SK-MEL-5 (cell line): ENCODE data around the gene SLC16A8. TPM values are rescaled to one million over a fixed set of nuclear protein-coding genes. Genes with fewer than 3 reads are reported as not detected.
"Not testable (repeated sequence)": the region's sequence is repeated elsewhere in the genome, so short reads cannot be mapped to it uniquely, and the experiment has no call there.

ENCODE experiments used
- DNase-seq: peaks from one replicate; pipeline ENCODE4 v3.0.0-alpha.2; 2016; ENCODE audit warnings: low read depth, low spot score
- in situ Hi-C: cut with HindIII; loops from 2 replicates; pipeline ENCODE4 v1.10.0; 2016; ENCODE audit warnings: low sequenced_read_pairs, high pct_unique_total_duplicates, low pct_unique_long_range_greater_than_20kb
- polyA plus RNA-seq, 2 experiments: library from polyadenylated mRNA; depleted of rRNA; stranded (reverse); fragments of >200 nt; gene quantifications; 2 replicates each; pipeline ENCODE4 v1.2.3, GENCODE V29; 2015
- total RNA-seq: library from RNA; depleted of rRNA; stranded (reverse); fragments of >200 nt; shearing (Covaris generic); gene quantifications from 2 replicates; pipeline ENCODE4 v1.2.3, GENCODE V29; 2014; rRNA removed

Gene SLC16A8, protein sequence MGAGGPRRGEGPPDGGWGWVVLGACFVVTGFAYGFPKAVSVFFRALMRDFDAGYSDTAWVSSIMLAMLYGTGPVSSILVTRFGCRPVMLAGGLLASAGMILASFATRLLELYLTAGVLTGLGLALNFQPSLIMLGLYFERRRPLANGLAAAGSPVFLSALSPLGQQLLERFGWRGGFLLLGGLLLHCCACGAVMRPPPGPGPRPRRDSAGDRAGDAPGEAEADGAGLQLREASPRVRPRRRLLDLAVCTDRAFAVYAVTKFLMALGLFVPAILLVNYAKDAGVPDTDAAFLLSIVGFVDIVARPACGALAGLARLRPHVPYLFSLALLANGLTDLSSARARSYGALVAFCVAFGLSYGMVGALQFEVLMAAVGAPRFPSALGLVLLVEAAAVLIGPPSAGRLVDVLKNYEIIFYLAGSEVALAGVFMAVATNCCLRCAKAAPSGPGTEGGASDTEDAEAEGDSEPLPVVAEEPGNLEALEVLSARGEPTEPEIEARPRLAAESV
- not detected in 2 replicates for total RNA-seq
- not detected in 2 replicates for polyA plus RNA-seq (2015; cell fraction: cytosol; rRNA removed)
- not detected in 2 replicates for polyA plus RNA-seq (2015; cell fraction: nucleus; rRNA removed)

DNA sequence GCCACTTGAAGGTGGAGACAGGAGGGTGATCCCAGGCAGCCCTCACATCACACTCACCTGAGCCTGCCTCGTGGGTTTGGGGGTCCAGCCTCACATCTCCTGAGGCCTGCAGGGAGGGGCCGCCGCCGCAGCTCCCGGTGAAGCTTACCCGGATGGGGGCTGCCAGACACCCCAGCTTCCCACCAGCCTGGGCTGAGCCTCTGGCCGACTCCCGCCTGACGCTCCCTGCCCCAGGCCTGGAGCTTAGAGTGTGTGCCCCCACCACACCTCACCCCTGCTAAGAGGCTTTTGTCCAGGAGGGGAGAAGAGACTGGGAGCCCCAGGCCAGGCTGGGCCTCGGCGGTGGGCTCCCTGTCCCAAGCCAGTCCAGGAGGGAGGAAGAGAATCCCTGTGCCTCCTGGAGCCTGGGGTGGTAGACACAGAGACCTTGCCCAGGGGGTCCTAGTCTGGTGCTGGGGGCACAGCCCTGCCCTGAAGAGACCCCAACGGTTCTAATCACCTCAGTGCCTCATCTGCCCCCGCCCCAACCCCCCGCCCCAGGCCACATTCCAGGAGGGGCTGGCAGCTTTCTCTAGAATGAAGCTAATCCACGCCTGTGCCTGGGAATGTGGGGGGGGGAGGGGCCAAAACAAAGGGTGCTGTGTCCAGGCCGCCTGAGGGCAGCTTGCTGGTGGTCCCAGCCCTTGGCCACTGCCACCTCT is at the start of gene SLC16A8:
Gene SLC16A8, minus strand, starts transcription at position 254 of the 701 bp plus-strand sequence. CDS start 1,311 bp downstream, outside the sequence.
- in situ Hi-C loops = no loop called here

DNA sequence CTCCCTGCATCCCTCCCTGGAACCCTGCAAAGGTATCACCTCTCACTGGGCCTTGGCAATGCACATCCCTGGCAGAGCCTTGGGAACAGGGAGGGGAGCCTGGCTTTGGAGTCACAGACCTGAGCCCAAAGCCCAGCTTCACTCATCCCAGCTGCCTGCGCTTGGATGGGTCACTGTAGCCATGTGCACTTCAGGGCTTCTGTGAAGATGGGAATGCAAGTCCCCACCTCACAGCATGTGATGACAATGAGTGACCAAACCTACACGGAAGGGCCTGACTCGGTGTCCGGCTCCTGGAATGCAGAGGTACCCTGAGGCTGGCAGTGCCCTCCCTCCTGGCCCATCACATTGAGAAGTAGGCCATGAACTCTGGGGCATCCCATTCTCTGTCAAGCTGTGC is 49.3 kb upstream of the SLC16A8 start:
- DNase-seq = no peak
- in situ Hi-C loops = no loop called here

More for the DNA sequence above, at the start of gene SLC16A8:
- DNase-seq = peak; percentile 44

DNA sequence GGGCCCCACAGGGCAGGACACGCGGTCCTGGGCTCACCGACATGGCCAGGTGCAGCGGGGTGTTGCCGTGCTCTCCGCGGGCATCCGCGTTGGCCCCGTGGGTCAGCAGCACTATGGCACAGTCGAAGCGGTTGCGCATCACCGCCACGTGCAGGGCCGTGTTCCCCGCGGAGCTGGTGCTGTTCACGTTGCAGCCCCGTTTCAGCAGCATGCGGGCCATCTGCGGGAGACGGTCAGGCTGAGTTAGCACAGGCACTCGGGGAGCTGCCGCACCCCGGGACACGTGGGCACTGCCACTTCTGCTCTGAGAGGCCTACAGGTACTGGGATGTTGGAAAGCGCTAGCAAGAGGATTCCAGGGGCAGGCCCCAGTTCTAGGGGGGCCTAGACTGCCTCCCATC is 48.8 kb upstream of the SLC16A8 start:
- DNase-seq = no peak
- in situ Hi-C loops = no loop called here

DNA sequence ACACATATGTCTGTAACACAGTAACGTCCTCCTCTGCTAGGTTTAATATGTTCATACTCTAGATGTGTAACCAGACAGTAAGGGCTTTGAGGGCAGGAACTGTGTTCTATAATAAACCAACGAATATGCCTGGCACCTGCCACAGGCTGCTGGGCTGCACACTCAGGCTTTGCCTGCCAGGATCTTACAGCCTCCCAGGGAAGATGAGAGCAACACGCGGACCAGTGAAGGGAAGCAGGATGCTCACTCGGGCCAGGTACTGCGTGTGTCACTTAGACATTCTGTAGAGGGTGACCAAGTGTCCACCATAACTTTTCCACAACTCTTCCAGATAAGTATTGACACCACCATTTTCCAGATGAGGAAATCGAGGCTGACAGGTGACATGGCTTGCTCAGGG is 48.2 kb upstream of the SLC16A8 start:
- in situ Hi-C loops = no loop called here
- DNase-seq = no peak

DNA sequence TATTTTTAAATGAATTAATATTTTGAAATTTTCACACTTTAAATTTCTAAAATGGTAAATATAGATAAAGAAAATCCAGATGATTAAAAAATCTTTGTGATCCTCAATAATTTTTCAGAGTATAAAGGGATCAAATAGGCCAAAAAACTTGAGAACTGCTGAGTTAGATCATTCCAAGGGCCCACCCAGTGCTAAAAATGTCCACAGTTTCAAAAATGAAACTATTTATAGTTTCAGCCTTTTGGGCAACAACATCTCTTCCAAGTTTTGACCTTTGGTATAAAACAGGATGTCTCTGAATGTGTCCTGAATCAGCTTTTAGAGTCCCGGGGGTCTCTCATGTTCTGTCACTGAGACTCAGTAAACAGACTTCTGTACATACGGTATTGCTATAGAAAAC is 47.4 kb upstream of the SLC16A8 start:
- DNase-seq = no peak
- in situ Hi-C loops = no loop called here

DNA sequence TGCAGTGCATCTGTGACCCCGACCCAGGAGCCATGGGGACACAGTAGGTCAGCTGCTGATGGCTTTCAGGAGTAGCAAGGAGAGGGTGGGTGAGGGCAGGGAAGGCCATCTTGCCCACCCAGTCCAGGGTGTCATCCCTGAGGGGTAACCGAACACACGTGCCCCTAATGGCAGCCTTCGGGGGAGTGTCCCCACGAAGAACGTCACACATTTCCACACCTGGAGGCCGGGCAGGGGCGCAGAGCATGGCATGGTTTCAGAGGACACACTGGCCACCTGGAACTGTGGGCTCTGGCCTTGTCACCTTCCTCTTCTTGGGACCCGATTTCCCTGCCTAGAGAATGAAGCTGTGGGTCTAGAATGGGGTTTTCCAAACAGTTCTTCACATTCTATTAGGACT is 45.9 kb upstream of the SLC16A8 start:
- no peak for DNase-seq

DNA sequence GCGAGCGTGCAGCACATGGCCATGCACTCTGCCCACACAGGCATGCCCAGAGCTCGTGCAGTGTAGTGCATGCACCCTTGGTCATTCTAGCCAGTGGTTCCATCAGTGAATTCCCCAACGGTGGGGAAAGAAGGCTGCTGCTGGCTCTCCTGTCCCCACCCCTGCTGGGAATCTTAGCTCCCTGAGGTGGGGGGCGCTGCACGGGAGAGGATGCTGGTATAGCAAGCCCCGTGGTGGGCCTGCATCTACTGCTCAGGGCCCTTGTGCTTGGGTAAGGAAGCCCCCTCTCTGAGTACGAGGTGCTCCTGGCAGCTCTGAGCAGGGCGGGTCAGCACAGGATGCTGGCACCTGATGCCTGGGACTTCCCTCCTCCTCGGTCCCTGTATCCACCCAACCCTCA is 45.0 kb upstream of the SLC16A8 start:
- DNase-seq = no peak

More for the DNA sequence above, 45.9 kb upstream of the SLC16A8 start:
- in situ Hi-C loops = no loop called here

DNA sequence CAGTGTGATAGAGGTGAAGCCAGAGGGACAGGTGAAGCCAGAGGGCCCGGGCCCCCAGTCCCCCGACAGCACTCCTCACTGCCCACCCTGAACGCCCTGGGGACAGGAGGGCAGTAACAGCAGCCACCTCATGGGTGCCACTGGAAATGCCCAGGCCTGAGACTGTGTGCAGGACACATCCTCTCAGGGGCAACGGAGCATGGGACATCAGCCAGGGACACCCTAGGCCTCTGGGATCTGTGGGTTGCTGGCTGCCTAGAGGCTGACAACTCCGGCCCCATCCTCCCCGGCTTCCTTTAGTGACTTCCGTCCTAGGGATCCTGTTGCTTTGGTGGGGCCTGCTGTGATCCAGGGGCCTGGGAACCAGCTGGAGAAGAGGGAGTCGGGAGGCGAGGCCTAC is 43.9 kb upstream of the SLC16A8 start:
- in situ Hi-C loops = no loop called here
- no peak for DNase-seq

More for the DNA sequence above, 45.0 kb upstream of the SLC16A8 start:
- in situ Hi-C loops = no loop called here

DNA sequence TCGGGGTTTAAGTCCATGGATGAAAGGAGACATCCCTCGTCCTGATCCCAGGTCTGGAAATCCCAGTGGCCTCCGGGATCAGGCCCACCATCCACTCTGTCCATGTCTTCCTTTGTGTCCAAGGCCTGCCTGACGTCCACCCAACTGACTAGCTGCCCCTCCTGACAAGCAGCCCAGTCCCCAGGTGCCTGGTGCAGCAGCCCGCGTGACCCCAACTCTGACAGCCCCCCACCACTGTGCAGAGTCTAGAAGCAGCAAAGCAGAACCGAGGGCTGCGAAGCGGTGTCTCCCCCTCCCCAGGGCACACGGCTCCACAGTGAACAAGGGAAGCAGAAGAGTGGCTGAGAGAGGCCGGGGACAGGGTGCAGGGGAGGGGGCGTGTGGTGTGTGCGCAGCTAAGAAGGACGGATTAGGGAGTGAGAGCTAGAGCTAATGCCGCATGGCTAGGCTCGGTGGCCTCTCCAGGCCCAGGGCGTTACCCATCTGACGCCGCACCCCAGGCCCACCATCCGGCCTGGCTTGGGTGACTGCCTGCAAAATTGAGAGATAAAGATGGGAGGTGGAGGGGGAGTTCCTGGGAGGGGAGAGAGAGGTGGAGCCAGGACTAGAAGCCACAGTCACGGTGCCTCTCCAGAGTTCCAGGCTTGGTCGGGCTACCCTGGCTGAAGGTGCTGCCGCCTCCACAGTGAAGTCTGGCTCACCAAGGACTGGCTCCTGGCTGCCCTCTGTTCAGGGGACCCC is 43.1 kb upstream of the SLC16A8 start:
- in situ Hi-C loops = no loop called here
- no peak for DNase-seq

DNA sequence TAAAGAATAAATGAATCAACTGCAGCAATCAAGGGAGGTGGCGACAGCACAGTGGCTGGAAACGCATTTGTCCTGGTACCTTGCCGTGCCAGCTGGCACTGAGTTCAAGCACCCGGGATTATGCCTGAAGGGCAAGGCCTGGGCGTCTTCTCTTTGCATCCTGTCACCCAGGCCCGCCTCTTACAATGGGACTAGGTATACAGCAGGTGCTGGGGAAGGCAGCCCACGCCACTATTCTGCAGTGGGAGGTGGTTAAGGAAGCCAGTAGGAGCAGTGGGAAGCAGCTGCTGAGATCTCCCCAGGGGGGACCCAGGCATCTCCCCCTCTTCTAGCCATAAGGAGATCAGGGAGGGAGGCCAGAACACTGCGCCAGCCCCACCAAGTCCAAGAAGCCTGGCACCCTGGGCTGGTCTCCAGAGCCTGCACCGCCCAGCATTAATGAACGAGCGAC is 41.8 kb upstream of the SLC16A8 start:
- in situ Hi-C loops = no loop called here
- no peak for DNase-seq

DNA sequence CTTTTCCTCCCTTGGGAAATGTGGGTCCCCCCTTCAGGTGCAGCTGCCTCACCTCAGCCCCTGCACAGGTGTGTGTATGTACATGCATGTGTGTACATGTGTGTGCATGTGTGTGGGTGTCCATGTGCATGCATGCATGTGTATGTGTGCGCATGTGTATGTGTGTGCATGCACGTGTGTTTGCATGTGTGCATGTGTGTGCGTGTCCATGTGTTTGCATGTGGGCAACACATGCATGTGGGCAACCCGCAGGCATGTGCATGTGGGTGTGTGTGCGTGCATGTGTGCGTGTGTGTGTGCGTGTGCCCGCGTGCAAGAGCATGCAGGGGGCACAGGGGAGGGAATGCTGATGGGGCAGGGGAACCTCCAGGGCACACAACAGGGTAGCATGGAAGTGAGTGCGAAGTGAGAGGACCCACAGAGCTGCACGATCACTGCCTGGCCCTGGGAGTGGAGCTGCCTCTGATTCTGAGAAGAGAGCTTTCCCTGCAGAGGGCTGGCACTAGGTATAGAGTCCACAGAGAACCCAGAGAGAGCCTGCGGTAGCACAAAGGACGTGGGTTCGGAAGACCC is 41.1 kb upstream of the SLC16A8 start:
- no peak for DNase-seq
- in situ Hi-C loops = no loop called here

DNA sequence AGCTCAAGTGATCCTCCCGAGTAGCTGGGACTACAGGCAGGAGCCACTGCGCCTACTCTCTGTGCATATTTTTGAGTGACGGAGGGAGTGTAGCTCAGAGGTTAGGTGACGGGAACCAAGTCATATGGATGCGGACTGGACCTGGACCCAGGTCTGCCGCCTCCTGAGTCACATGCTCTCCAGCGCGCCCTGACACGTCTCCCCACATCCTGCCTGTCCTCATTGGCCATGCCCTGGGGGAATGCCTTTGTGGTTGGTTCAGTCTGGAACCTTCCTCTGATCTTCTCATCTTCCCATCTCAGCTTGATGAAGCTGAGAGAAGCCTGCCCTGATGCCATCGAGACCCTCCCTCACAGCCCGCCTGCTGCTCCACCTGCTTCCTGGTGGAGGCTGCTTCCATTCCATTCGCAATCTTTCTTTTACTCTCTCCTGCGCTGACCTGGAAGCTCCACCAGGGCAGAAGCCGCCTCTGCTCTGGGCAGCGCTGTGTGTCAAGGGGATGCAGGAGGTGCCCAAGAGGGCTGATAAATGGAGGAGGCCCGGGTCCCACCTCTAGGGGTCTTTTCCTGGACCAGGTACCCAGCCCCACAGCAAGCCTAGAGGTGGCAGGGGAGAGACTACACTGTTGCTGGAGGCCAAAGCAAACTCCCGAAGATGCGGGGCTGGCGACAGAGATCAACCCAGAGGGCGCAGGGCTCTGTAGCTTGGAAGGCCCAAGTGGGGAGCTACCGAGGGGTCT is 40.4 kb upstream of the SLC16A8 start:
- in situ Hi-C loops = no loop called here
- DNase-seq = no peak

DNA sequence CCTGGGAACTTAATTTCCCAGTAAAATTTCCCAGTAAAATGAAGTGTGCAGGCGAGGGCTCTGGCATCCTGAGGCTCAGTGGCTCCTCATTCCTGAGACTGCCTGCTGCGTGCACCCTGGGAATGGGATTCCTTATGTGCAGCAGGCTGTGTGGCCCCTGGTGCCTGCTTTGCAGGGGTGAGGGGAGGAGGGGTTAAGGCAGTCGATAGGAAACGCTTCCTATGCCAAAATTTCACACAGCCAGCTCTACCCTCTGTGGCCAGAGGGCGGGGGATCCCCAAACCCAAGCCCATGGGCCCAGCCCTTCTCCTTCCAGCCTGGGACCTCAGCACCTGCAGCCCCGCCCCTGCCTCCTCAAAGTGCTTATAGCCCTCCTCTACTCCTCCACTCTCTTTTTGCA is 38.6 kb upstream of the SLC16A8 start:
- DNase-seq = no peak
- in situ Hi-C loops = no loop called here

DNA sequence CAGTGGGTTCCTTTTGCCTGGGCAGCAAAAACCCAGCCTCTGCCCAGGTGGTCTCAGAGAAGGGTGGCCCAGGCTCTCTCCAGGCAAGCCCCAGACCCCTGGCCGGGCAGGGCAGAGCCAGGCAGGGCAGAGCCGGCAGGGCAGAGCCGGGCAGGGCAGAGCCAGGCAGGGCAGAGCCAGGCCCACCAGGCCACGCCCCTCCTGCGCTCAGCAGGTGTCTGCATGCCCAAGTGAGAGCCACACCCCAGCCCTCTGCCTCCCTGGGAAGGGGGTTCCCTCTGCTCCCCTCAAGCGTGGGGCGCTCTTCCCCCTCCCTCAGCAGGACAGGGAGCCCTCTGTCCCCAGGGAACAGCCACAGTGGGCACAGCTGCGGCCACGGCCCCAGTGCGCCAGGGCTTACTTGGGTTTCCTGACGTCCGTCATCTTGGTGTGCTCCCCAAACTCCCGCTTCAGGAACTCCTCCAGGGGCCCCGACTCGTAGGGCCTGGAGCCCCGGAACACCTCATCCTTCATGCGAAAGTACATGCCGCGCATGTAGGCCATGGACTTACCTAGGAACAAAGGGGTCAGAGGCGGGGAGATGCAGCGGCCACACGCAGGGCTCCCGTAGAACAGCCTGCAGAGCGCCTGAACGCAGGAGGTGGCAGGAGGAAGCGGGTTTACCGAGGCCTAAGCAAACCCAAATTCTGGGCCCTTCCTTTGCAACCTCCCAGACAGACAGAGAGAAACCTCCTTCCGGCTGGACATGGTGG is 36.6 kb upstream of the SLC16A8 start:
- DNase-seq = no peak
- in situ Hi-C loops = no loop called here

DNA sequence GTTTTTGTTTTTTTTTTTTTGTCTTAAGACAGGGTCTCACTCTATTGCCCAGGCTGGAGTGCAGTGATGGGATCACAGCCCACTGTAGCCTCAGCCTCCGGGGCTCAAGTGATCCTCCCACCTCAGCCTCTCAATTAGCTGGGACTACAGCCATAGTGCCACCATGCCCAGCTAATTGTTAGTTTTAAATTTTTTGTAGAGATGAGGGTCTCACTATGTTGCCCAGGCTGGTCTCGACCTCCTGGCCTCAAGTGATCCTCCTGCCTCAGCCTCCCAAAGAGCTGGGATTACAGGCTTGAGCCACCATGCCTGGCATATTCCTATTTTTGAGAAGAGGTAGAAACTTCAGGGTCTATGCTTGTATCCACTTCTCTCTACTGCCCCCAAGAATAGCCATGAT is 34.8 kb upstream of the SLC16A8 start:
- DNase-seq, in situ Hi-C loops: not testable (repeated sequence)

DNA sequence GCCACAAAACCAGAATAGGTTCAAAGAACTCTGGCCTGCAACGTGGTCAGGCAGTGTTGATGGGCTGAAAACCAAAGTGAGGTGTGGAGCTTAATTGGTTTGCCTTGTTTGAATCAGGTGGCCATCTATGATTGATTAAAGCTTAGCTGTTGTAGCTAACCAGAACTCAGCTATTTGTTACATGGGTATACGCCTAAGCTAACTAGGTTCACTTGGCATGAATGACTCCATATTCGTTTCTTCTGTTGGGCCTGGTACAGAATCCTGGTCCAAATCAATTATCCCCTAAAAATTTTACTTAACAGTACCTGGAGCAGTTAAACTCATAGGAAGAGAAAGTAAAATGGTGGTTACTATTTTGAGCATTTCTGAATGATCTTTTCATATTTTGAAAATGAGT is 34.2 kb upstream of the SLC16A8 start:
- no peak for DNase-seq
- in situ Hi-C loops = no loop called here
